Activated CD8-positive, alpha-beta memory T cell treated with anti-CD3 and anti-CD28 coated beads for 1 hour (primary cell): ENCODE data around the gene TEX261.
A peak's percentile ranks its signal among the peaks of the same experiment; 100 is the strongest.
"Not testable (repeated sequence)": the region's sequence is repeated elsewhere in the genome, so short reads cannot be mapped to it uniquely, and the experiment has no call there.

ENCODE experiments used
- DNase-seq, 2 donors: peaks; one replicate each; pipeline ENCODE4 v3.0.0-alpha.2; 2020; ENCODE audit warnings: low read depth in 1 of 2; ENCODE audit errors: extremely low read depth in 1 of 2

TEX261 gene

DNA sequence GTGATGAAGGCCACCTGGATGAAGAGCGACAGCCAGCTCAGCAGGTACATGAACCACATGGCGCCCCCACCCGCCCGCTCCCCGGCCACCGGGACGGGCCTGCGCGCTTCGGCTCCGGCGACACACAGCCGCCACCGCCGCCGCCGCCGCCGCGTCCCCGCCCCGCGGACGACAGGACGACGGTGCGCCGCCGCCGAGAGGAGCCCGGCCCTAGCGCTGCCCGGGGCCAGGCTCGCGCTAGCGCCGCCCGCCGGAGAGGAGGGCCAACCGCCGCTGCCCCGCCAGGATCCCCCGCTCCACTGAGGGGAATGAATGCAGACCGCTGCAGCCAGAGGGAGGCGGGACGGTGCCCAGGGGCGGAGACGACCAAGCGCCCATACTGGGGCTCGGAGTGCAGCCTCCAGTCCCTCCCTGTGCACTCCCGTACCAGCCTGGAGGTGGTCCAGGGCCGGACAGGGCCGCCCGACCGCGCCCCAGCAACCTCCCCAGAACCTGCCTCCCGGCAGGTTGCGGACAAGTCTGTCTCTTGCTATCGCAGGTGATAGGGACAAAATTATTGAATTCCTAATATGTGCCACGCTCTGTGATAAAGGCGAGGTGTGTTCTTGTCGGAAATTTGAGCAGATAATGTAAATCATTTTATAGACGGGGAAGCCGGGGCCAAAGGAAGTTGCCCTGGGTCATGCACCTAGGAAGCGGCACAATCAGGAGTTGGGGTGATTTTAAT is at the start of gene TEX261:
TEX261 (minus strand) TSS at position 175 of the 727 bp plus-strand sequence; CDS start at position 59, 116 bp downstream.
- DNase-seq = peak; percentile 71 to 86

DNA sequence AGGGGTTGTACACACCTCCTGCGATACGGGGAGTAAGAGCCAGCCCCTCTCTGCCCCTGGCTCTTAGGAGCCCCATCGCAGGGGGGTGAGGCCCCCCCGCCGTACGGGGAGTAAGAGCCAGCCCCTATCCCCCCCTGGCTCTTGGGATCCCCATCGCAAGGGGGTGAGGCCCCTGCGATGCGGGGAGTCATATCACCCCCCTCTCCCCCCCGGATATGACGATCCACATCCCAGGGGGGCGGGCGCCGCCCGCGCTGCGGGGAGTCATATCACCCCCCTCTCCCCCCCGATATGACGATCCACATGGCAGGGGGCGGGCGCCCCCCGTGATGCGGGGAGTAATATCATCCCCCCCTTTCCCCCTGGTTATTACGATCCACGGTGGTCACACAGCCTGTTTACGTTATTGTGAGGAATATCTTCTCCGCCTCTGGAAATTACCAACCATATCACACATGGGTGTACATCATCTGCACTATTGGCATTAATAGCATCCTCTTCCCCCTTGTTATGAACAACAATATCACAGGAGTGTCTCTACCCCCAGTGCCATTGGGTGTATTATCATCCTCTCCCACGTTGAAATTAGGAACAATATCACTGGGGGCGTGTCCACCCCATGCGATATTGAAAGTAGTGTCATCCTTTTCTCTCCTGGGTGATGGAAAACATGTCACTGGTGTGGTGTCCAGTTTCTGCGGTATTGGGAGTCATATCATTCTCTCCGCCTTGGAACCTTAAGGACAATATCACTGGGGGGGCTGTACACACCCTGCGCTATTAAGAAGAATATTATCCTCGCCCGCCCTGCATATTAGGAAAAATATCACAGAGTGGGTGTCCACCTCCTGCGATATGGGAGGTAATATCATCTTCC is 49.1 kb upstream of the TEX261 start:
- DNase-seq = no peak

DNA sequence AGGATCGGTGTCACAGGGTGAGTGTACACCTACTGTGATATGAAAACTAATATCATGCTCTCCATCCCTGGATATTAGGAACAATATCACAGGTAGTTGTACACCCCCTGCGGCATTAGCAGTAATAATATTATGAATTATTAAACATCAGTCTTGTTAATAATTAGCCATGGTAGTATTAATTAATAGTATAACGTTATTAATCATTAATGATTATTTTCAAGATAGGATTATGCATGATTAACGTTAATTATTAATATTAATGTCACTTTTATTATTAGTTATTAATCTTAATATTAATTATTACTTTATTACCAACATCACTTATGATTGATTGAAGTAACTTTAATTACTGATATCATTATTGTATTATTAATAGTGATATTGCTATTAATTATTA is 47.6 kb upstream of the TEX261 start:
- no peak for DNase-seq

DNA sequence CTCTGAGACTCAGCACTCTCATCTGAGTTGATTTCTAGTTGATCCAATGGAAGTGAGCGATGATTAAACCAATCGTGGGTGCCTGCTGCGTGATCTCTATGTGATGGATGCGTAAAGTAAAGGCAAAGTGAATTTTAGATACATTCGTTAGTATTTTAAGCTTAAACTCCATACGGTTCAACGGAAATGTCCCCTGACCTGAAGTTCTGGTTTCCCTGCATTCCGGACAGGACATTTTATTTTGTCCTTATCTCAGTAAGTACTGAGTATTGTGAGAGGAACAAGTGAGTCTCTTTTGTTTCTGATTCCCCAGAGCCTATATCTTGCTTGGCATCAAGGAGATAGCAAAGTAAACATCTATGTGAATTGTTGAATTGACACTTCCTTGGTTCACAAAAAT is 41.6 kb upstream of the TEX261 start:
- not testable (repeated sequence) for DNase-seq

DNA sequence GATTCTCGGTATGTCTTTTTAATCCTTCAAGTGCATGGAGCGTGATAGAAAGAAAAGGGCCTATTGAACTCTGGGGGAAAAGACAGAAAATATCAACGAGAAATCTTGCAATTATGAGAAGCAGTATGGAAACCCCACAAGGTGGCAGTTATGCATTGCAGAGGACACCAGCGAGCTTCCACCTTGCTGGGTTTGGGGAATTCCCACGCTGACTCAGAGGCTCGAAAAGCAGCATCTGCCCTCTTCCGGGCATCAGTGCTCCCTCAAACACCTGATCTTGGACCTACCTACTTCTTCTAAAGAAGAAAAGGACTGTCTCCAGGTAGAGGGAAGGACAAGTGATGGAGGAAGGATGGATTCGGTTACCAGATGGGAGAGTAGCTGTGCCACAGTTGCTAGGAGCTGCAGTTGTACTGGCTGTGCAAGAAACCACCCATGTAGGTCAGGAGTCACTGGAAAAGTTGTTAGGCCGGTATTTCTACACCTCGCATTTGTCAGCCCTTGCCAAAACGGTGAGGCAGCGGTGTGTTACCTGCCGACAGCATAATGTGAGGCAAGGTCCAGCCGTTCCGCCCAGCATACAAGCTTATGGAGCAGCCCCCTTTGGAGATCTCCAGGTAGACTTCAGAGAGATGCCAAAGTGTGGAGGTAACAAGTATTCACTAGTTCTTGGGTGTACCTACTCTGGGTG is 29.0 kb upstream of the TEX261 start:
- peak; percentile 5 to 44 for DNase-seq

DNA sequence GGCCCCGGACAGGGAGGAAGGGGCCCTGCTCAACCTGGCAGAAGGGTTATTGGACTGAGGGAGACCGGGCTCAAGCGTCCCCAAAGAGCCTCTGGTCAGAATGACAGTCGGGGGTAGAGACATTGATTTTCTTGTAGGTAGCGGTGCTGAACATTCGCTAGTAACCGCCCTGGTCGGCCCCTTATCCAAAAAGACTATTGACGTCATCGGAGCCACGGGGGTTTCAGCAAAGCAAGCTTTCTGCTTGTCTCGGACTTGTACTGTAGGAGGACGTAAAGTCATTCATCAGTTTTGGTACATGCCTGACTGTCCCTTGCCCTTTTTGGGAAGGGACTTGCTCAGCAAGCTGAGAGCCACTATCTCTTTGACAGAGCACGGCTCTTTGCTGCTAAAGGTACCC is 26.7 kb upstream of the TEX261 start:
- DNase-seq = not testable (repeated sequence)

DNA sequence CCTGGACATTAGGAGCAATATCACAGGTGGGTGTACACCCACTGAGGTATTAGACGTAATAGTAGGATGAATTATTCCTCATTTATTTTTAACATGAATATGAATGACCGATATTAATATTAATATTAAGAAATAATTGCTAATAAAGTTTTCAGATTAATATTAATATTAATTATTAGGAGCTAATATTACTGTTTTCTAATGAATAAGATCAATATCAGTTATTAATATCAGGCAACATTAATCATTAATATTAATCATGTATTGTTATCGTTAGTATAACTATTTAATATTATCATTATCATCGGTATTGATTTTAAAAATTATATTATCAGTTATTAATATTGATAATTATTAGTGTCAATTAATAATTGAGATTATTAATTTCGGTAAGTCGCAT is 25.3 kb upstream of the TEX261 start:
- DNase-seq = not testable (repeated sequence)

DNA sequence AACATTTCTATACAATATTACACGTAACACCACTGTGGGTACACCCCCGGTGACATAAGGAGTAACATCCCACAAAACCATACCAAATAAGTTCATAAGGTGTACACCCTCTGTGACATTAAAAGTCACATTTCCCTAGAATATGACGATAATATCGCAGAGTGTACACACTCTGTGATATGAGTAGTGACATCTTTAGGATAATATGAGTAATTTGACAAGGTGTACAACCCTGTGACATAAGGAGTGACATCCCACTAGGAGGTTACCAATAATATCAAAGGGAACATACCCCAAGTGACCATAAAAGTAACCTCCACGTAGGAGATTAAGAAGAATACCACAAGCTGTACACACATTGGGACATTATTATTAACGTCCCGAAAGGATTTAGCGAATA is 24.0 kb upstream of the TEX261 start:
- no peak for DNase-seq

DNA sequence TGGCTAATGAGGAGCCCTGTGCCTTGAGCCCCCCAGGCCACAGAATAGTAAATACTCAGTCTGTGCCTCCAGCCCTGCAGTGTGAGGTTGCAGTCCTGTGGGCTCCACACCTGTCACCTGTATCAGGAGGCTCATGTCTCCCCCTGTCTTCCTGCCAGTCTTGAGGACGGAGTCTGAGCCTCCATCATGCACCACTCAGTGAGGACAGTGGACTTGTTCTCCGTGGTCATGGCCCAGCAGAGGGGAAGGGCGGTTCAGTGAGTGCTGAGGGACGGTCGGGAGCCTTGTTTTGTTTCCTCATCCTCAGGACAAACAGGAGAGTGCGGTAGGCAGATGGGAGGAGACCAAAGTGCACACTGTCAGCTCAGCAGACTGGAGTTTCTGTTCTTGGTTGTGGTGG is 17.1 kb upstream of the TEX261 start:
- not testable (repeated sequence) for DNase-seq

DNA sequence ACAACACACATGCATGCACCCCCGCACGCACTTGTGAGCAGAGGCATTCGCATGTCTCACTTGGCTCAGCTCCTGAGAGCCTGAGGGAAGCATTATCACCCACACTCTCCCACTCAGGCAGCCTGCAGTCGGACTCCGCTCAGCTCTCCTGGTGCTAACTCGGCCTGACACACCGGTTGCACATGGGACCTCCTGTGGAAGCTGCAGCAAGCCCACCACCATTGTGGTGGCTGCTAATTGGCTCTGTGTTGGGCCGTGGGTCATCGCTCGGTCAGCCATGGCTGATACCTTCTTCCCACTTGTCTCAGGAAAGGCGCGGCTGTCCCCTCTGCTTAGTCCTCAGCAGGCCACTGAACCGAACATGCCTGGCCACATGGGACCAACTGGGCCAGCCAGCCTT is 13.7 kb upstream of the TEX261 start:
- DNase-seq = no peak

DNA sequence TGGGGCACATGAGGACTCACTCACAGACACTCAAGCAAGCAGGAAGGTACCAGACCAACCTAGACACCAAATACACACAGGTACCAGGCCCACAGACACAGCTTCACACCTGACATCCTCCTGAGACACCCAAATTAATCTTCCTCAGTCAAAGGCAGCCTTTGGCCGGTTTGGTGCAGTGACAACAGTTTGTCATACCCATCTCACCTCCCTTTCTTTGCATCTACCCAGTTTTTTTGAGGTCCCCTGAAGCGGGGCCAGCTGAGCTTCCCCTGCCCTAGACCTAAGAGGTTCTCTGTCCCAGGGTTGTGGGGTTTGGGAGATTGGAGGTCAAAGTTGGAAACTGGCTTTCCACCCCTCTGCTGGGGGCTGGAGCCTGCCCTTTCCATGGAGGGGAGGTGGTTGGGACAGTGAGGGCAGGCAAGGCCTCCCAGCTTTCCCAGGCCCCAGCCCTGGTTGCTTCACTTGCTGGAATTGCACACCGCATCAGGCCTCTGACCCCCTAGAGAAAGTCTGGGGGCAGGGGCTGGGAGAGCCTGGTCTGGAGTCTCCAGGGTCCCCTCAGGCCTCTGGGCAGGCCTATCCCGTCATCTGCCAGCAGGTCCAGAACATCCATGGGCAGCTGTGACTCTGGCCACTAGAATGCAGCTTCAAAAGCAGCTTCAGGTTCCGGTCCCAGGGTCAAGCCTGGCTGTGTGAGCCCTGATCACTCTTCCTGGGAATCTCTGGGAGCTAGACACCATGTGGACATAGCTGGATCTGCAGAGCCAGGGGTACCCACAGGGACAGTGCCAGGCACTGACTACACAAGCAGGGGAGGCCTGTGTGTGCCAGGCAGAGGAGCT is 12.5 kb upstream of the TEX261 start:
- DNase-seq = no peak

DNA sequence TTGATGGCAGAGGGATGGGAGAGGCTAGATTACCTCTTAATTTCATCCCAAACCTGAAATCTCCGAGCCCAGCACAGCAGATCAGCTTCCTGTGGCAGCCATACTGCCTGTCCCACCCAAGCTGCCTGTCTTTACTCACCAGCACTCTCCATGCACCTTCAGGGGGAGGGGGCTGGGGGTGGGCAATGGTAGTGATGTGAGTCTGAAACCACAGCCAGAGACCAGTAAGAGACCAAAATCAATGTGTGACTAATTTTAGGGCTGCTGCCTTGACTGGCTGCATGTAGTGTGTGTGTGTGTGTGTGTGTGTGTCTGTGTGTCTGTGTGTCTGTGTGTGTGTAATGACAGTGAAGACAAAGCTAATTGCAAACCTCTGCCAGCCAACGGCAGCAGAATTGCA is 11.7 kb upstream of the TEX261 start:
- DNase-seq = no peak

DNA sequence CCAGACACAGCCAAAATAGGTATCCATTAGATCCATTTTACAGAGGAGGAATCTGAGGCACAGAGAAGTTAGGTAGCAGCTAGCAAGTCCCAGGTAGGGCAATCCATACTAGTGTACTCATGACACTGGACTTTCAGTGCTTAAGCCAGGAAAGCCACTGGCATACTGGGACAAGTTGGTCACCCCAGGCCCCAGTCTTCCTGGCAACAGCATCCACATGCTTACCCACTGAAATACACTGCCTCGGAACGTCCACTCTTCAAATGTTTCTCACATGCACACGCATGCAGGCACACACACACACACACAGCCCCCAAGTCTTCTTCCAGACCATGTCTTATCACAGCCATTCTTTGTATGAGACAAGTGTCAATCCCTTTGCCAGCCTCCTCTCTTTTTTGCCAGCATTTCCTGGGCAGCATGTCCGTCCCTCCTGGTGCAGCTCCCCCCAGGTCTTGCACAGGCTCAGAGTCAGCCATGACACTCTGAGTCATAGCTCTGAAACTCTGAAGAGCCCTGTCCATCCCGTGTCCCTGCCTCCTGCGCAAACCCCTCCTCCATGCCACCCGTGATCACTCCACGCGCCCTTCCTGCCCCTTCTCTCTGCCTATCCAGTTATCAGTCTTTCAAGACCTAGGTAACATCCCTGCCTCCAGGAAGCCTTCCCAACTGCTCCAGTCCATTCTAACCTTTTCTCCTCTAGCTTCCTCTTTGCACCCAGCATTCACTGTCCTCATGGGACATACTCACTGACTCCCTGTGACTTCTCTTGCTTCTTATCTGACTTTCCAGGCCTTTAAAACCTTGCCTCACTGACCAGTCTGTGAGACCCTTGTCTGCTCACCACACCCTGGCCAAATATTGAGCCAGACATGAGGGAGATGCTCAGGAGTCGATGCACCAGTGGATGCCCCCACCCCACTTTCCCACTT is 10.9 kb upstream of the TEX261 start:
- DNase-seq = no peak

DNA sequence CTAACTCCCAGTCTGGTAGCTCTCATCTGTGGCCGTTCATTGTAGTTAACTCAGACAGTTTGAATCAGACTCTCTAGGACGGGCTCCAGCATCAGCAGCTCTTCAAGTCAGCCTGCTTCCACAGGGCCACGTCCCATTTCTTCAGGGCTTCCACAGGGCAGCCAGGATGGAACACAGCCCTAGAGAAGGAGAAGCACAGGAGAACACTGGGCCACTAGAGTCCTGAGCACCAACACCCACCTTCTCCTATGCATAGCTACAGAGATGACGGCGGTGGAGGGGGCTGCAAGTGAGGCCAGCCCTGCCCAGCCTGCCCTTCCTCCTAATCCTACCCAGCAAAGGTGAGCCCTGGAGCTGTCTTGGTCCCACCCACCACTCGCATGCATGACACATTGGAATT is 10.2 kb upstream of the TEX261 start:
- no peak for DNase-seq

DNA sequence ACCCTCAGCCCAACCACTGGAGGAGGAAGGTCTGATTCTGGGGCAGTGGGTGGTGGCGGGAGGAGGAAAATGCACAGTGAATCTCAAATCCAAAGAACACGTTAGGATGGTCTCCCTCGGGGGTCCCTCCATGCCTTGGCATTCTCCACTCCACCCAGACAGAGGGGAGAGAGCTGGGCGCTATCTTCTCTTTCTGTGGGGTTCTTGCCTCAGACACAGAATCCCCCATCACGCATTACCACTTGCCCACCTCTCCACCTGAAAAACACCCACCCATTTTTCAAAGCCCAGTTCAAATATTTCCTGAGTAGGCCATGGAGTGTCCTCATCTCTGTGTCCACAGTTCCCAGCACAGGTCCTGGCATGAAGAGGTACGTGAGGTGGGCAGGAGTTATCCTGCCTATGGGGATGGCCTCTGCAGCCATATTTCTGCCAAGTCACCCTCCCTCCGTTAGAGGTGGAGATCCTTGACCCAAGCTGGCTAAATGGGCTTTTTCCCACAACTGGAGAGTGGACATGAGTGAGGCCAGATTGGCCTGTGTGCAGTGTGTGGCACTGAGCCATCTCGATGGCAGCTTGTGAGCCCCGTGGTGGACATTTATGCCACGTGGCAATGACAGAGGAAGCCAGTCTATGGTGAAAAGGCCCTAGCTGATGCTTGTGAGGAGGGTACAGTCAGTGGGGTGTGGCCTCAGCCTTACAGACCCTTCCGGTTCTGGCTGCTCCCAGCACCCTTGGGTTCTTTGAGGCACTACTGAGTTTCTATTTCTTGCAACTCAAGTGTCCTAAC is 9.5 kb upstream of the TEX261 start:
- no peak for DNase-seq

DNA sequence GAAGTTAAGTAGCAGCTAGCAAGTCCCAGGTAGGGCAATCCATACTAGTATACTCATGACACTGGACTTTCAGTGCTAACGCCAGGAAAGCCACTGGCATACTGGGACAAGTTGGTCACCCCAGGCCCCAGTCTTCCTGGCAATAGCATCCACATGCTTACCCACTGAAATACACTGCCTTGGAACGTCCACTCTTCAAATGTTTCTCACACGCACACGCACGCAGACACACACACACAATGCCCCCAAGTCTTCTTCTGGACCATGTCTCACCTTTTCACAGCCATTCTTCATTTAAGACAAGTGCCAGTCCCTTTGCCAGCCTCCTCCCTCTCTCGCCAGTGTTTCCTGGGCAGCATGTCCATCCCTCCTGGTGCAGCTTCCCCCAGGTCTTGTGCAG is 8.7 kb upstream of the TEX261 start:
- no peak for DNase-seq

DNA sequence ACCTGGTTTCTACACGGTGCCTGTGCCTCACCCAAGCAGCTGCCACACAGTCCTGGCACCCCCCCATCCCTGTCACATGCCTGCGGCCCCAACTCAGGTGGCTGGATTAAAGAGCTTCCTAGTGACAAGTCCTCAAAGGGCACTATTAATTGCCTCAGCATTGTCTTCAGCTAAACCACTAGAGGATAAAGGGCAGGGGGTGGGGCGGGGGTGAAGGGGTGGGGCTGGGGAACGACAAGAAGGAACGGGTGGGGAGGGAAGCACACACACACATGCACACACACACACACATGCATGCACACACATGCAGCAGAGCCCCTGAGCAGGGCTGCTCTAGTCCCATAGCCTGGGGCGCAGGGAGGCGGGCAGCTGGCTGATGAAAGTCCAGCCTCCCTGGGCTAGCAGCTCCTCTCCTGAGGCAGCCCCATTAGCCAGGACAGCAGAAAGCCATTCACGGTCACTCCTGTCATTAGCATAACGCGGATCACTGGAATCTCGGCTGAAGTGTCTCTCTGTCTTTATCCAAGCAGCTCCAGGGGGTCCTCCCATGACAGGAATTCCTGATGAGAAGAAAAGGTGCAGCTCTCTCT is 7.4 kb upstream of the TEX261 start:
- DNase-seq = no peak

DNA sequence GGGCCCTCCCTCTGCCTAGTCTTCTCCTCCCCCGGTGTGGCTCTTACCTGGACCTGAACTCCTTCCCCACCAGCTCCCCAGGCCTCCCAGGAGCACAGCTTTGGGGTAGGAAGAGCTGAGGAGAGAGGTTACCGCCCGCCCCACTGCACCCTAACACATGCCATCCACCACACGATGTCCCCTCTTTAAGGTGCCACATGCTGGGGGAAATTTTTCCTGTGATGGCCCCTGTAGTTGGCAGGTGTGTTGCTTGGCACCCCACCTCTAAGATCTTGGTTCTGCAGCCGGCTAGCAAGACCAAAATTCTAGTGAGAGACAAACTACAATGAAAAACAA is 6.9 kb upstream of the TEX261 start:
- no peak for DNase-seq
